Loucy (cell line): ENCODE results near the gene ACBD5.

Experiments used
- H2AFZ ChIP-seq: fragments of 200-600 bp; sonication (generic); 2 replicates; pipeline ENCODE4 v1.6.0; 2016; ENCODE audit warnings: antibody characterized with exemption, mild to moderate bottlenecking, low read length, moderate library complexity
- H3F3A ChIP-seq: fragments of 200-600 bp; 2 replicates; pipeline ENCODE4 v1.6.0; 2016; ENCODE audit warnings: antibody characterized with exemption, low read depth, mild to moderate bottlenecking
- H3K27me3 ChIP-seq: fragments of 200-600 bp; sonication (generic); 2 replicates; pipeline ENCODE4 v1.6.1; 2014; ENCODE audit warnings: low read length, mild to moderate bottlenecking; ENCODE audit not compliant: insufficient read depth, poor library complexity, severe bottlenecking
- H3K36me3 ChIP-seq: fragments of 200-600 bp; sonication (generic); 2 replicates; pipeline ENCODE4 v1.6.1; 2016; ENCODE audit warnings: low read length; ENCODE audit not compliant: insufficient read depth
- H3K4me1 ChIP-seq: fragments of 200-600 bp; sonication (generic); 2 replicates; pipeline ENCODE4 v1.5.1; 2014; ENCODE audit warnings: low read length, mild to moderate bottlenecking; ENCODE audit not compliant: insufficient read depth, poor library complexity, severe bottlenecking
- H3K4me2 ChIP-seq: fragments of 200-600 bp; sonication (generic); 2 replicates; pipeline ENCODE4 v1.6.0; 2014; ENCODE audit warnings: antibody characterized with exemption, low read length, low read depth, mild to moderate bottlenecking; ENCODE audit not compliant: poor library complexity, severe bottlenecking
- H3K4me3 ChIP-seq: fragments of 200-600 bp; sonication (generic); 2 replicates; pipeline ENCODE4 v1.5.1; 2014; ENCODE audit warnings: low read length, mild to moderate bottlenecking, mixed read lengths; ENCODE audit not compliant: poor library complexity, severe bottlenecking
- H3K79me2 ChIP-seq: fragments of 200-600 bp; sonication (generic); 2 replicates; pipeline ENCODE4 v1.6.1; 2014; ENCODE audit warnings: low read length; ENCODE audit not compliant: insufficient read depth
- H3K9ac ChIP-seq: fragments of 200-600 bp; sonication (generic); 2 replicates; pipeline ENCODE4 v1.6.0; 2014; ENCODE audit warnings: mild to moderate bottlenecking, low read depth, low read length, moderate library complexity; ENCODE audit not compliant: poor library complexity, severe bottlenecking
- H3K9me2 ChIP-seq: fragments of 200-600 bp; sonication (generic); replicated peaks from 2 replicates; pipeline ENCODE4 v1.6.1; 2016; ENCODE audit warnings: low read depth, low read length, mixed read lengths
- H3K9me3 ChIP-seq: fragments of 200-600 bp; sonication (generic); 2 replicates; pipeline ENCODE4 v1.6.1; 2014; ENCODE audit warnings: mild to moderate bottlenecking, antibody characterized with exemption, low read length, low read depth; ENCODE audit not compliant: insufficient read depth
- H4K20me1 ChIP-seq: fragments of 200-600 bp; sonication (generic); 2 replicates; pipeline ENCODE4 v1.6.0; 2014; ENCODE audit warnings: antibody characterized with exemption, low read length, mild to moderate bottlenecking; ENCODE audit not compliant: insufficient read depth, poor library complexity, severe bottlenecking
- EZH2phosphoT487 ChIP-seq: fragments of 200-600 bp; IDR thresholded peaks from 2 replicates; pipeline ENCODE4 v1.6.1; 2018; ENCODE audit warnings: antibody characterized with exemption, mild to moderate bottlenecking, moderate library complexity, borderline replicate concordance
- TF ChIP-seq, protein P1 (sequence below): fragments of 200-600 bp; sonication (generic); conservative IDR thresholded peaks from 2 replicates; pipeline ENCODE4 v1.5.1; 2014; ENCODE audit warnings: mild to moderate bottlenecking, antibody characterized with exemption, low read length

ACBD5 gene

GRCh38 chr10:27153845-27154193 is 86.8 kb downstream of the ACBD5 start:
- H3K27me3 ChIP-seq, result no peaks in the 10 kb centered on the region
- no peaks in the 10 kb centered on the region for H3K9me3 ChIP-seq
- peak overlapping the region; percentile 92 for H3K9ac ChIP-seq
- H3K79me2 ChIP-seq, result peaks cover 94% of the 10 kb centered on the region
- TF ChIP-seq, protein P1, sequence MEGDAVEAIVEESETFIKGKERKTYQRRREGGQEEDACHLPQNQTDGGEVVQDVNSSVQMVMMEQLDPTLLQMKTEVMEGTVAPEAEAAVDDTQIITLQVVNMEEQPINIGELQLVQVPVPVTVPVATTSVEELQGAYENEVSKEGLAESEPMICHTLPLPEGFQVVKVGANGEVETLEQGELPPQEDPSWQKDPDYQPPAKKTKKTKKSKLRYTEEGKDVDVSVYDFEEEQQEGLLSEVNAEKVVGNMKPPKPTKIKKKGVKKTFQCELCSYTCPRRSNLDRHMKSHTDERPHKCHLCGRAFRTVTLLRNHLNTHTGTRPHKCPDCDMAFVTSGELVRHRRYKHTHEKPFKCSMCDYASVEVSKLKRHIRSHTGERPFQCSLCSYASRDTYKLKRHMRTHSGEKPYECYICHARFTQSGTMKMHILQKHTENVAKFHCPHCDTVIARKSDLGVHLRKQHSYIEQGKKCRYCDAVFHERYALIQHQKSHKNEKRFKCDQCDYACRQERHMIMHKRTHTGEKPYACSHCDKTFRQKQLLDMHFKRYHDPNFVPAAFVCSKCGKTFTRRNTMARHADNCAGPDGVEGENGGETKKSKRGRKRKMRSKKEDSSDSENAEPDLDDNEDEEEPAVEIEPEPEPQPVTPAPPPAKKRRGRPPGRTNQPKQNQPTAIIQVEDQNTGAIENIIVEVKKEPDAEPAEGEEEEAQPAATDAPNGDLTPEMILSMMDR, result no peak
- TF ChIP-seq EZH2phosphoT487, result no peak
- H2AFZ ChIP-seq, result peak overlapping the region; percentile 63
- H3K36me3 ChIP-seq, result peaks cover 5% of the 10 kb centered on the region; the same call in 1 of the 2 replicates
- peak overlapping the region; percentile 98 for H3K4me3 ChIP-seq
- H3K4me2 ChIP-seq, result peak overlapping the region; percentile 99
- peaks cover 7% of the 10 kb centered on the region for H3F3A ChIP-seq
- H3K9me2 ChIP-seq, result no peaks in the 10 kb centered on the region
- H4K20me1 ChIP-seq, result peaks cover 84% of the 10 kb centered on the region
- peaks cover 41% of the 10 kb centered on the region for H3K4me1 ChIP-seq

GRCh38 chr10:27153329-27153728 is 87.3 kb downstream of the ACBD5 start:
- Histone ChIP-seq H3K9ac (peak overlapping the region; percentile 92), H3F3A (peaks cover 7% of the 10 kb centered on the region), H3K9me2 (no peaks in the 10 kb centered on the region), H3K36me3 (peaks cover 5% of the 10 kb centered on the region; the same call in 1 of the 2 replicates), H3K4me1 (peaks cover 36% of the 10 kb centered on the region), H3K4me3 (peak overlapping the region; percentile 98), H3K4me2 (peak overlapping the region; percentile 99), H4K20me1 (peaks cover 84% of the 10 kb centered on the region), H3K9me3 (no peaks in the 10 kb centered on the region), H2AFZ (no peak overlapping the region), H3K79me2 (peaks cover 94% of the 10 kb centered on the region), H3K27me3 (no peaks in the 10 kb centered on the region)
- no peak for TF ChIP-seq EZH2phosphoT487
- TF ChIP-seq, protein P1, result no peak

DNA sequence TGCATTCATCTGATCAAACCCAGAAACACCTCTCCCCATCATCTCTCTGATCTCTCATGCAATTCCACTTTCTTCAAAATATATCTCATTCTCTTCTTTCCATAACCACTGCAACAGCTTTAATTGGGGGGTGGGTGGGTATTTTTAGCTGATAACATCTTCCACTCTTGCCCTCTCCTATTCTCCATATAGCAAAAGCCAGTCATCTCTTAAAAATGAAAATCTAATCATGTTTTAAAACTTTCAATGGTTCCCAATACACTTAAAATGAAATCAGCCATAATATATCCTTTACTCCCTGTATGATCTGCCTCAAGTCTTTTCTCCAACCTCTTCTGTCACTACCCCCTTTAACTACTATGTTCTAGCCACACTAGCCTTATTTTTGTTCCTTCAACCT is 87.9 kb downstream of the ACBD5 start:
- H2AFZ ChIP-seq, result no peak overlapping the region
- H3K4me2 ChIP-seq, result peak overlapping the region; percentile 99
- H3K4me3 ChIP-seq, result peak overlapping the region; percentile 98
- no peaks in the 10 kb centered on the region for H3K9me3 ChIP-seq
- H3K9ac ChIP-seq, result peak overlapping the region; percentile 92
- peaks cover 7% of the 10 kb centered on the region for H3F3A ChIP-seq
- H3K79me2 ChIP-seq, result peaks cover 92% of the 10 kb centered on the region
- H3K36me3 ChIP-seq, result peaks cover 10% of the 10 kb centered on the region; the same call in 1 of the 2 replicates
- H3K4me1 ChIP-seq, result peaks cover 32% of the 10 kb centered on the region
- H3K9me2 ChIP-seq, result no peaks in the 10 kb centered on the region
- no peak for TF ChIP-seq EZH2phosphoT487
- TF ChIP-seq, protein P1, result no peak
- H4K20me1 ChIP-seq, result peaks cover 84% of the 10 kb centered on the region
- no peaks in the 10 kb centered on the region for H3K27me3 ChIP-seq
